HG03378 (cell line): Measurements from ENCODE around the gene GTF2I.
"Not testable (repeated sequence)": the region's sequence is repeated elsewhere in the genome, so short reads cannot be mapped to it uniquely, and the experiment has no call there.

Experiments used
- ATAC-seq: cut with Tn5 transposase; IDR thresholded peaks from one replicate; pipeline ENCODE4 v1.9.1; 2021; ENCODE audit warnings: mild to moderate bottlenecking, moderate library complexity; ENCODE audit not compliant: unreplicated experiment

Gene GTF2I

GRCh38 chr7:74657692-74658177 is at the start of gene GTF2I:
TSS of gene GTF2I (plus strand) at chr7:74657718. CDS start at chr7:74689129, 31,411 bp downstream.
- ATAC-seq, result peak; percentile 0

DNA sequence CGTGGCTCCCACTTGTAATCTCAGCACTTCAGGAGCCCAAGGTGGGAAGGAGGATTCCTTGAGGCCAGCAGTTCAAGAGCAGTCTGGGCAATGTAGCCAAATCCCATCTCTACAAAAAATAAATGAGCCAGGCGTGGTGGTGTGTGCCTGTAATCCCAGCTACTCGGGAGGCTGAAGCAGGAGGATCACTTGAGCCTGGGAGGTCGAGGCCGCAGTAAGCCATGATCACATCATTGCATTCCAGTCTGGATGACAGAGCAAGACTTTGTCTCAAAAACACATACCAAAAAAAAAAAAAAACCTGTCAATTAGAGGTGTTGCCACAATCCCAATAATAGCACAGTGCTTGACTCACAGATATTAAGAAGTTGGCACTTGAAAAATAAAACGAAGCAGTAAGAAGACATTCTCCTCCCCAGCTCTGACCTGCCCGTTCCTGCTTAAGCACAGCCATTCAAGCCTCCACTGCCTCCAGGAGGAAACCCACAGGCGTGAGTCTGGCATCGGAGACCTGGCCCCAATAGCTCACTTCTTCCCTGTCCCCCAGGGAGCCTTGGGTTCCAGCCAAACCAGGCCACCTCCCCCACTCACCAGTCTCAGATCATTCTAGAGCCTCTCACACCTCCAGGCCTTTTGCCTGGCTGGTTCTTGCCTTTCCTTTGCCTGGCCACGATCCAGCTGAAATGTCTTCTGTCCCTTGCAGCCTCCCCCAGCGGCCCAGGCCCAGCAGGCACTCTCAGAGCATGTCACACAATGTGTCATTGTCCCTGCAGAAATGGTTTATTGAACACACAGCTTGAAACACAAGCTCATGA is 45.3 kb upstream of the GTF2I start:
- ATAC-seq, result no peak

DNA sequence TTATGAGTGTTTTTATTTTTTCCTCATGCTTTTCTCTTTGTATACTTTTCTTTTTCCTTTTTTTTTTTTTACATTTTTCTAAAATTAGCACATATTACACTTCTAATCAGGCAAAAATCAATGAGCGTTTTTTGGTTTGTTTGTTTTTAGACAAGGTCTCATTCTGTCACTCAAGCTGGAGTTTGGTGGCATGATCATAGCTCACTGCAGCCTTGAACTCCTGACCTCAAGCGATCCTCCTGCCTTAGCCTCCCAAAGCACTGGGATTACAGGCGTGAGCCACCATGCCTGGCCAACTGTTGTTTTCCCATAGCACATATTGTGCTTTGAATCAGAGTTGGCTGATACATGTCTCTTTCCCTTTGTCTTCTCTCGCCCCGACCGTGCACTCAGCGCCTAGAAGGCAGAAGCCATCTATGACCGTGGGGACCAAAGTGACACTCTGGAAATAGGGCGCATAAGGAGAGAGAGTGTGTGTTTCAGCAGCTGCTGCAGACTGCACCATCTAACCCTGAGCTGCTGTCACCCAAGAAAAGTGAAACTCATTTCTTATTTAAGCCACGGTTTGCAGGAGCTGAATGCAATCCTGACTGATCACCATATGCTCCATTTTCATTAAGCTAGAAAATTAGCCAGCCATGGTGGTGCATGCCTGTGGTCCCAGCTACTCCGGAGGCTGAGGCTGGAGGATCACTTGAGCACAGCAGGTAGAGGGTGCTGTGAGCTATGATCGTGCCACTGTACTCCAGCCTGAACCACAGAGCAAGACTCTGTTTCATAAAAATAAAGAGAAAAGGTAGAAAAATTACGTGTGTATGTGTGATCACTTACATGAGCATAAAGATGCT is 41.4 kb upstream of the GTF2I start:
- no peak for ATAC-seq

GRCh38 chr7:74617180-74617744 is 40.3 kb upstream of the GTF2I start:
- ATAC-seq, result no peak

DNA sequence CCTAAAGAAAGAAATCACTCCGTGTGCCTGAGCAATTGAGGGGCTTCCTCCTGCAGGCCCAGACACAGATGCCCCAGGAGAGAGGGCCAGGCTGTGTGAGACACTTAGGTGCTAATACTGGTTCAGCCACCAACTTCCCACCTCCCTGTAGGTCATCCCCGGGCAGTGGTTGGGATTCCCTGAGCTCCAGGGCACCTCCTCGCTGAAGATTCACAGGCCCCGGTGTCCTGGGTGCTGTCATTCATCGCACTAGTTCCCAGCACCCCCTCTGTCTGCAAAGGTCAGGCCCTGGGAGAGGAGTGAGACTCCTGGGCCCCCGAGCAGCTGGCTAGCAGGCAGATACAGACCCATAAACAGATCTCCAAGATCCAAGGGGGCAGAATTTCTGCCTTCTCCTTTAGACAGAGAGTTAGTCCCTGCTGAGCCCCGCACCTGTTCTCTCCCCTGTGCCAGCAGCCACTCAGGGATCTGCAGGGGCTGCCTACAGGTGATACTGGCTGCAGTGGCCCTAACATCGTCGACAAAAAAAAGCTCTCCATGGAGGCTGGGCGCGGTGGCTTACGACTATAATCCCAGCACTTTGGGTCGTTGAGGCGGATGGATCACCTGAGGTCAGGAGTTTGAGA is 38.2 kb upstream of the GTF2I start:
- no peak for ATAC-seq

GRCh38 chr7:74622228-74622749 is 35.2 kb upstream of the GTF2I start:
- ATAC-seq, result no peak

- no peak for ATAC-seq
Observed at GRCh38 chr7:74623135-74623534, 34.4 kb upstream of the GTF2I start.

GRCh38 chr7:74625446-74625845 is 32.1 kb upstream of the GTF2I start:
- ATAC-seq, result no peak

DNA sequence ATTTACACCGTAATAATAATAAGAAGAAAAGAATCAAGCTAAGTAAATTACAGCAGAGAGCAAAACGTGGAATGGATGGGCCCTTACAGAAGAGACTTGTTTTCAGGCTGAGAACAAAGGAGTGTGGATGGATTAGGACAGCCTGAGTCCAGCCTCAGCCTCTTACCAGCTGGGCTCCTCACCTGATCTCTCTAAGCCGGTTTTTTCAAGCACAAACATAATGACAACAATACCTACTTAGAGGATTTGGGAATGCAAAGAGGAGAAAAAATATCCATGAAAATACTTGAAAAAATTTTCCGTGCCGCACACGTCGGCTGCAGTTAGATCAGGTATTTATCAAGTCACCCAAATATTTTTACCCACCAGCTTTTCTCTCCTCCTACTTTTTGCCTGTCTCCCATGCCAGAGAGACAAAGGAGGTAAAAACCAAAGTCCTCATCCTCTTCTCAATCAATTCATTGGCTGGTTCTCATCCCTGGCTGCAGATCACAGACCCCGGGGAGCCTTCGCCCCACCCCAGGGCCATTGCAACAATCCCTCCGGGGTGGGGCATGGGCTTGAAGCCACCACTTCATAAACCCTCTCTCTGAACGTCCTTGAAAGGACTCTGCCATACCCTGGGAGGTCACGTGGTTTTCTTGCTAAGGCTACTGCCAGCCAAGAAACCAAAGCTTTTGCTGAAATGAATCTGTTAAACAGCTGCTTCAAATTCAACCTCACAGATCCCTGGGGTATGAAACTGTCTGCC is 29.7 kb upstream of the GTF2I start:
- no peak for ATAC-seq

- ATAC-seq, result no peak
Observed at GRCh38 chr7:74632505-74632904, 25.0 kb upstream of the GTF2I start.

GRCh38 chr7:74633451-74633921 is 24.0 kb upstream of the GTF2I start:
- no peak for ATAC-seq

DNA sequence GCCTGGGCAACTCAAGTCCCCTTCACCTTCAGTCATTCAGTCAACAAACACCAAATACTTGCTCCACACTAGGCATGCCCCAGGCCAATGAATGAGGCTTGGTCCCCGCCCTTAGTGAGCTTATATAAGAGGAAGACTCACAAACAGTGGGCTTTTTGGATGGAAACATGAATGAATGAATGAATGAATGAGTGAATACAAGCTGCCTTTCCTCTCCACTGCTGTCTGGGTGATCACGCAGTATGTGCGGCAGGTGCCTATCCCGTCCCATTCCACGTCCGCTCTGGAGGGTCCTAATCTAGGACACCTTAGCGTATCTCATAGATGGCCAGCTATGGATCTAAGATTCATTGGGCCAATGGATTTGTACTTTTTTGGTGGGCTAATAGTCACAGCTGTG is 19.8 kb upstream of the GTF2I start:
- ATAC-seq, result no peak

- ATAC-seq, result peak; percentile 66
Observed at GRCh38 chr7:74650055-74650454, 7.5 kb upstream of the GTF2I start.

- ATAC-seq, result peak; percentile 45
Observed at GRCh38 chr7:74650493-74651132, 6.9 kb upstream of the GTF2I start.

DNA sequence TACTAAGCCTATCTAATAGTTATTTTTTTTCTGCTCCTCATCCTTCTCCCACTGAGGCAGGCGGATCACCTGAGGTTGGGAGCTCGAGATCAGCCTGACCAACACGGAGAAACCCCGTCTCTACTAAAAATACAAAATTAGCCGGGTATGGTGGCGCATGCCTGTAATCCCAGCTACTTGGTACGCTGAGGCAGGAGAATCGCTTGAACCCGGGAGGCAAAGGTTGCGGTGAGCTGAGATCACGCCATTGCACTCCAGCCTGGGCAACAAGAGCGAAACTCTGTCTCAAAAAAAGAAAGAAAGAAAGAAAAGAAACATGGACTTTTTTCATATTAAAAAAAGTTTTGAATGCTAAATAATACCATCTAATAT is 6.4 kb upstream of the GTF2I start:
- not testable (repeated sequence) for ATAC-seq

DNA sequence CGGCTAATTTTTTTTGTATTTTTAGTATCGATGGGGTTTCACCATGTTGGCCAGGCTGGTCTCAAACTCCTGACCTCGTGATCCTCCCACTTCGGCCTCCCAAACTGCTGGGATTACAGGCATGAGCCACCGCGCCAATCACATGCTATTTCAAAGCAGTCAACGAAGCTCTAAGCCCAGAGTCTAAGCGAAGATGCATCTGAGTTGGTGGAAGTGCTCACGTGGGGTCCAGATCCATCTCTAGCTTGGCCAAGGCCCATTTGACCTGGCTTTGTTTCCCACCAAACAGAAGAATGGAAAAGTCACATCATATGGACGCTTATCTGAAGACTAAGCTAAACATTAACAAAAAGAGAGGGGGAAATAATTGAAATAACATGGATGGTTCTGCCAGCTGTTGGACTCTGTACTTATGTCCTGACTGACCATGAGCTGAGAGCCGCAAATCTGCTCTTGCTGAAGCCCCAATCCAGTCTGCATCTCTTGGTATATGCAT is 3.8 kb upstream of the GTF2I start:
- ATAC-seq, result no peak

DNA sequence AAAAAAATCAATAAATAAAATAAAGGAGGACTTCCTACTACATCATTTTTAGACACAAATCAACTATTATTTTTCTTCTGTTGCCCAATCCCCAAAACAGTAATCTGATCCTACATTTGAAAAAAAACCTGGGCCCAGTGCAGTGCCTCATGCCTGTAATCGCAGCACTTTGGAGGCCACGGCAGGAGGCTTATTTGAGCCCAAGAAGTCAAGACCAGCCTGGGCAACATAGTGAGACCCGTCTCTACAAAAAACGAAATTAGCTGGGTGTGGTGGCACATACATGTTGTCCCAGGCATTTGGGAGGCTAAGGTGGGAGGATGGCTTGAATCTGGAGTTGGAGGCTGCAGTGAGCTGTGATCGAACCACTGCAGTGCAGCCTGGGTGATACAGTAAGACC is 2.7 kb upstream of the GTF2I start:
- no peak for ATAC-seq

DNA sequence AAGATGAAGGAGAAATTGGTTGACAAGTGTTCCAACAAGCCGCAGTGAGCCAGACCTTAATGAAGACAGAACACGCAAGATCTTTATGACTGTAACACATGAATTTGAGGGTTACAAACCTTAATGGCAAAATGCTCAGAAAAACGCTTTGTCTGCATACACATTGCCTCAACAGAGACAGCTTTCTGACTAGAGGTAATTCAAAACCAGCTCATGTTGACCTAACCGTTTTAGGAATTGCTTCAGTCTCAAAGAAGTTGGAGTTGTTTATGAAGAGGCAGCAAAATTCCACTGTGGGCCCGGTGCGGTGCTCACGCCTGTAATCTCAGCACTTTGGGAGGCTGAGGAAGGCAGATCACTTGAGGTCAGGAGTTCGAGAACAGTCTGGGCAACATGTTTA is 2.2 kb upstream of the GTF2I start:
- ATAC-seq, result no peak

GRCh38 chr7:74655768-74656440 is 1.6 kb upstream of the GTF2I start:
- no peak for ATAC-seq
